ENCODE results near the gene FAM124A. TPM values are rescaled to one million over a fixed set of nuclear protein-coding genes. Genes with fewer than 3 reads are reported as not detected.

The FAM124A gene
- total RNA-seq, 1 donor from 2014 or later = 4.3 TPM

Other genes starting within 250 kb of the FAM124A start
- gene C13orf42, start 111.1 kb upstream of the FAM124A start, total RNA-seq = not detected
- gene SERPINE3, start 117.3 kb downstream of the FAM124A start, total RNA-seq = not detected
- 28.3 TPM for gene INTS6, start 230.6 kb downstream of the FAM124A start, total RNA-seq

Measured in mucosa of gallbladder (tissue), 1 donor.